Left ventricle myocardium superior (tissue), 1 donor: ENCODE measurements around the gene IRF2BPL. TPM values are rescaled to one million over a fixed set of nuclear protein-coding genes. Genes with fewer than 3 reads are reported as not detected.

Experiments
- ATAC-seq: fragments of 200-7000 bp; cut with Tn5 transposase; one replicate; pipeline ENCODE4 v1.9.1; 2020; ENCODE audit warnings: mild to moderate bottlenecking, moderate library complexity
- DNase-seq: peaks from one replicate; pipeline ENCODE4 v3.0.0-alpha.2; 2020
- intact Hi-C: fragments of 100-400 bp; cut with micrococcal nuclease; formaldehyde crosslinking; loops from one replicate; pipeline ENCODE4 v1.11.0; 2022
- total RNA-seq: library from RNA; stranded (reverse); fragmentation: NEBNext Ultra II Directional; extraction: Animal tissue kit (Norgen Biotek cat#: 25700); gene quantifications from one replicate; pipeline ENCODE4 v1.2.1, GENCODE V29; 2021
- donor health status: DM: no; HTN: yes; CAD: no; lungs with severe emphysema.

Gene IRF2BPL
- total RNA-seq, 1 donor from 2014 or later: 42.8 TPM

GRCh38 chr14:76975812-76976211 lies 52.7 kb downstream of the IRF2BPL start:
- intact Hi-C loops: no loop called here
- ATAC-seq (no peak), DNase-seq (no peak)

- DNase-seq (no peak), ATAC-seq (no peak)
- intact Hi-C loops: no loop called here
Measured at GRCh38 chr14:76975051-76975450, 53.5 kb downstream of the IRF2BPL start.

Other genes with a start within 250 kb of the IRF2BPL start
- 11.2 TPM for gene ANGEL1, start 215.8 kb downstream of the IRF2BPL start, total RNA-seq
- gene LRRC74A, start 202.3 kb downstream of the IRF2BPL start, total RNA-seq: not detected
- 89.7 TPM for gene CIPC, start 69.5 kb upstream of the IRF2BPL start, total RNA-seq
- gene ZDHHC22, start 113.1 kb upstream of the IRF2BPL start, total RNA-seq: not detected
- 1.9 TPM for gene TMEM63C, start 153.1 kb upstream of the IRF2BPL start, total RNA-seq
- gene NGB, start 242.5 kb upstream of the IRF2BPL start, total RNA-seq: not detected